ENCODE measurements around the gene EIF4G3.
A peak's percentile ranks its signal among the peaks of the same experiment; 100 is the strongest.

The EIF4G3 gene

GRCh38 chr1:20983297-20983889 lies 193.3 kb downstream of the EIF4G3 start:
- DNase-seq = no peak

DNA sequence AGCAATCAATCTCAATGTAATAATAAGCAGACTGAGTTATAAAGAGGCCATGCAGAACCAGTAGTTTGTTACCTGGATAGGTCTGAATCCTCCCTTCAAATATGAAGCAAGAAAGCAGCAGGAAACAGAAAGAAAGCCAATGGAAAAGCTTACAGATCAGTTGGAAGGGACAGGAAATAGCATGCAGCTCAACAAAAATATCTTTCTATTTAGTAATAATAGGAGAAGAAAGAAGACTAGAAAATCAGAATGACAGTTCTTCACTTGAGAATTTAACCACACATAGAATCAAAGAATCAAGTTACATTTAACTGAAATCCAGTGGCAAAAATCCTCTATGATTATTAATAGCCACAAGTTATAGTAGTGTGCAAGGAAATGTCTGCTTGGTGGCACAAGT lies 194.4 kb downstream of the EIF4G3 start:
- DNase-seq = no peak

- DNase-seq = peak in 1 of 2 donors; percentile 13
Measured at GRCh38 chr1:20981915-20982314, 194.8 kb downstream of the EIF4G3 start.

GRCh38 chr1:20980051-20980450 lies 196.6 kb downstream of the EIF4G3 start:
- DNase-seq = no peak

DNA sequence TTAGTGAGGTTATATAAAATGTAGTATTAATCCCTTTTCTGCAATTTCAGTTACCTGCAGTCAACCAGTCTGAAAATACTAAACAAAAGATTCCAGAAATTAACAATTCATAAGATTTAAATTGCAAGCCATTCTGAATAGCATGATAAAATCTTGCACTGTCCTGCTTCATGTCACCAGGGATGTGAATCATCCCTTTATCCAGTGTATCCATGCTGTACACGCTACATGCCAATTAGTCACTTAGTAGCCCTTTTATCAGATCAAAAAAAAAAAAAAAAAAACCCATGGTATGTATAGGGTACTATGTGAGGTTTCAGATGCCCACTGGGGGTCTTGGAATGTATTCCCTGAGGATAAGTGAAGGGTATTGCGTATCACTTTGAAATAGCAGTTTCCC lies 198.3 kb downstream of the EIF4G3 start:
- DNase-seq = no peak

DNA sequence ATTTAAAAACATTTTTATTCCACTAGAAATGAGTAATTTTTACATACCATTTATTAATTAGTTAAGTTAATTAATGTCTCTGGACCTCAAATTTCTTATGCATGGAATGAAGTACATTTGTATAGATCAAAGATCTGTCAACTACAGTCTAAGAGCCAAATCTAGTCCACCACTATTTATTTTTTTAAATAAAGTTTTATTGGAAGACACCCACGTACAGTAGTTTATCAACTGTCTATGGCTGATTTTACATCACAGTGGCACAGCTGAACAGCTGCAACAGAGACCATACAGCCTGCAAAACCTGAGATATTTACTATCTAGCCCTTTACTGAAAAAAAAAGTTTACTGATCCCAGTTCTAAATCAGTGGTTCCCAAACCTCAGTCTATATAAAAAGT lies 201.0 kb downstream of the EIF4G3 start:
- no peak for DNase-seq

GRCh38 chr1:20974951-20975350 lies 201.7 kb downstream of the EIF4G3 start:
- no peak for DNase-seq

- no peak for DNase-seq
Measured at GRCh38 chr1:20974069-20974468, 202.6 kb downstream of the EIF4G3 start.

DNA sequence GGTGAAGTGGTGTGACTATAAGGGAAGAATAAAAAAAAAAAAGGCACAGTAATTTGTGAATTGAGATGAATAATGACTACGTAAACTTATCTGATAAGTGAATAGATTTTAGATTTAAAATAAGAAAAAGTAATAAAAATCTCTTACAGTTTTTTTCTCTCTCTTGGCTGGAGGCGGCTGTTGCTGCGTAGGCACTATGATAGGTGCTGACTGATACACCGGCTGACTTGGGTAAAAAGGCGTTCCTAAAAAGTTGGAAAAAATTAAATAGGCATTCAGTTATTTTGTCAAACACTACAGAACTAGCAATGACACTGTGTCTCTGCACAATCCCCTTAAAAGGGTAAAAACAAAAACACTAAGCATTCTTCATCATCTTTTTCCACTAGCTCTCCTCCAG lies 203.8 kb downstream of the EIF4G3 start:
- DNase-seq = no peak

GRCh38 chr1:20964540-20965484 lies 211.9 kb downstream of the EIF4G3 start:
- DNase-seq = no peak

- no peak for DNase-seq
Measured at GRCh38 chr1:20962576-20963258, 214.0 kb downstream of the EIF4G3 start.

- no peak for DNase-seq
Measured at GRCh38 chr1:20958430-20958829, 218.3 kb downstream of the EIF4G3 start.

- no peak for DNase-seq
Measured at GRCh38 chr1:20956272-20956671, 220.4 kb downstream of the EIF4G3 start.

- no peak for DNase-seq
Measured at GRCh38 chr1:20950679-20951078, 226.0 kb downstream of the EIF4G3 start.

- no peak for DNase-seq
Measured at GRCh38 chr1:20949871-20950590, 226.7 kb downstream of the EIF4G3 start.

- no peak for DNase-seq
Measured at GRCh38 chr1:20948101-20948500, 228.6 kb downstream of the EIF4G3 start.

DNA sequence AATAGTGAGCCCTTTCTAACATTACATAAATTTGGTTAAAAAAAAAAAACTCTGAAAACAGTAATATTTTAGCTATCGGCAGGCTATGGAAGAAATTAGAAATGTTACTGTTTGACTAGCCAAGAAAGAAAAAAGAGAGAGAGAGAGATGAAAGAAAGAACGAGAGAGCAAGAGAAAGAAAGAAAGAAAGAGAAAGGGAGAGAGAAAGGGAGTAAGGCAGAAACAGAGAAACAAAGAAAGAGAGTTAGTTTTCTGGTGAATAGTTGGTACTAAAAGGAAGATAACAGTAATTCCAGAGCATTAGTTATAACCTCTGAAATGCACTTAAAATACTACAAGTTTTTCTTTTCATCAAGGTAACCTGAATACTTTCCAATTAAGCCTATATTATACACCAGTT lies 229.3 kb downstream of the EIF4G3 start:
- DNase-seq = no peak

DNA sequence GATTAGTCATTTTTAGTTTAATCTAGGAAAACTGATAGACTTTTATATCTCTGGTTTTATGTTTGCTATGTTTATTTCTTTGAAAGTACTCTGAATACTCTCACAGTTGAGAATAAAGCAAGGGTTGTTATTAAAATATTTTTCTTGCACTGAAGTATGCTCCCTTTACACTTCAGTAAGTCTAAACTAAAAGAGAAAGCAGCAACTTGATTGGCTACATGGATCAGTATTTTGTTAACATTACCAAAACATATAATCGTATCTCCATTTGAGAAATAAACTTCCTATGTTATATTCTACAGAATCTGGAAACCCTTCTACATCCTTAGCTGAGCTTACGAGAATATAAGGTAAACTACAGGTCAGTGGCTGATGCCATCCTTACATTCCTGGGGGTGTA lies 240.1 kb downstream of the EIF4G3 start:
- no peak for DNase-seq

DNA sequence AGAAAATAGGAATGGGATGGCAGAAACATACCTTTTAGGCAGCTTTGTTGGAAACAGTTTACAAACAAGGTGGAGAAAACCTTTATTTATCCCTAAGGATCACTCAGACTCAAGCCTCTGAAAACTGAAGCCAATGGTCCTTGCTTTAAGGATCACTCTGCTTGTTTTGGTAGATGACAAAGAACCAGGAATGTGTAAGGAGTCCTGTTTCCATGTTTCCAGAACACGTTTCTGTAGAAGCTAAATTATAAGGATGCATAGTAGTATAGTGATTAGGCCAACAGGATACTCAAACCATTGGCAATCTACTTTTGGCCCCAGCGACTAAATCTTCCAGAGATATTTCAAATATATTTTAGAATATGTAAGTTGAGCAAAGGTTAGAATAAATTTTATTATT lies 240.5 kb downstream of the EIF4G3 start:
- no peak for DNase-seq

DNA sequence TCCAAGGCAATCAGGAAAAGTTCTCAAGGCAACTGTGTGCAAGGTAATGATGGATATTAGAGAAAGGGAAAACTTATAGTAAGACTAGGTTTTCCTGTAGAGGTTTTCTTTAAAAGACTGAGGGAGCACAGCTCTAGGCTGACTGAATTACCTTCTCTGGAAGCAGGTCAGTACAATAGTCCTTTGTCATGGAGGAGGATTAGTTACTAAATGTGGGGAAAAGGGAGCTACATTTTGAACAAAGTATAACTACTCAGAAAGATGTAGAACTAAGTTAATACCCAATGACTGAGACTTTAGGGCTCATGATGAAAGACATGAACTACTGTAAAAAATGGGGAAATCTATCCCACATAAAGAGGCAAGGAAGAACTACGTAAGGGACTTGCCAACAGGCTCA lies 241.0 kb downstream of the EIF4G3 start:
- DNase-seq = no peak

DNA sequence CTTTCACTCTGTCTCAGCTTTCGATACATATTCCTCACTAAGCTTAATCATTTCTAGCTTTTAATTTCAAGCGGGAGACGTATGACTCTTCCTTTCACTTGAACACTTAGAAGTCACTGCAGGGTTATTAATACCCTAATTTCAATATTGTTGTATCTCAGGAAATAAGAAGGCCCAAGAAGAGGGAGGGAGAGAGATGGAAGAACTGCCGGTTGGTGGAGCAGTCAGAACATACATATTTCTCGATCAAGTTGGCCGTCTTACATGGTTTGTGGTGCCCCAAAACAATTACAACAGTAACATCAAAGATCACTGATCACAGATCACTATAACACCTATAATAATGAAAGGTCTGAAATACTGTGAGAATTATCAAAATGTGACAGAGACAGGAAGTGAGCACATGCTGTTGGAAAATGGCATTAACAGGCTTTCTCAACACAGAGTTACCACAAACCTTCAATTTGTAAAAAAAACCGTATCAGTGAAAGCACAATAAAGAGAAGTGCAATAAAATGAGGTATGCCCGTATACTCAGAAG lies 244.2 kb downstream of the EIF4G3 start:
- DNase-seq = no peak

GRCh38 chr1:20931930-20932436 lies 244.7 kb downstream of the EIF4G3 start:
- DNase-seq = no peak

DNA sequence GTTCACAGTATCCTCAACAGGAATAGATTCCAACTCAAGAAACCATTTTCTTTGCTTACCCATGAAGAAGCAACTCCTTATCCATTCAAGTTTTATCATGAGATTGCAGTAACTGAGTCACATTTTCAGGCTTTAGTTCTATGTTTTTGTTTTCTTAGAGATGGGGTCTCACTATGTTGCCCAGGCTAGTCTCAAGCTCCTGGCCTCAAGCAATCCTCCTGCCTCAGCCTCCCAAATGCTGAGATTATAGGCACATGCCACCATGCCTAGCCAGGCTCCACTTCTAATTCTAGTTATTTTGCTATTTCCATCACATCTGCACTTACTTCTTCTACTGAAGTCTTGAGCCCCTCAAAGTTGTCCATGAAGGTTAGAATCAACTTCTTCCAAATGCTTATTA lies 246.3 kb downstream of the EIF4G3 start:
- DNase-seq = no peak
